Fibroblast of the conjunctiva (primary cell): Measurements from ENCODE around the gene PGR.

Experiments
- DNase-seq: peaks from one replicate; pipeline ENCODE4 v3.0.0-alpha.2; 2010; ENCODE audit warnings: low read depth

PGR gene

GRCh38 chr11:101008961-101009689 lies 120.5 kb downstream of the PGR start:
- no peak for DNase-seq

- no peak for DNase-seq
These were observed 126.1 kb downstream of the PGR start for GRCh38 chr11:101003468-101003867.

- DNase-seq: no peak
These were observed 129.9 kb downstream of the PGR start for GRCh38 chr11:100999756-101000155.

- no peak for DNase-seq
These were observed 134.6 kb downstream of the PGR start for GRCh38 chr11:100994966-100995365.

- no peak for DNase-seq
These were observed 138.1 kb downstream of the PGR start for GRCh38 chr11:100991541-100991940.

- no peak for DNase-seq
These were observed 138.7 kb downstream of the PGR start for GRCh38 chr11:100990931-100991330.

- DNase-seq: no peak
These were observed 144.9 kb downstream of the PGR start for GRCh38 chr11:100984668-100985067.

- DNase-seq: no peak
These were observed 148.3 kb downstream of the PGR start for GRCh38 chr11:100981196-100981824.

- no peak for DNase-seq
These were observed 149.5 kb downstream of the PGR start for GRCh38 chr11:100980156-100980555.
